ENCODE results near the gene CYP4F22.
A peak's percentile ranks its signal among the peaks of the same experiment; 100 is the strongest.

The CYP4F22 gene

DNA sequence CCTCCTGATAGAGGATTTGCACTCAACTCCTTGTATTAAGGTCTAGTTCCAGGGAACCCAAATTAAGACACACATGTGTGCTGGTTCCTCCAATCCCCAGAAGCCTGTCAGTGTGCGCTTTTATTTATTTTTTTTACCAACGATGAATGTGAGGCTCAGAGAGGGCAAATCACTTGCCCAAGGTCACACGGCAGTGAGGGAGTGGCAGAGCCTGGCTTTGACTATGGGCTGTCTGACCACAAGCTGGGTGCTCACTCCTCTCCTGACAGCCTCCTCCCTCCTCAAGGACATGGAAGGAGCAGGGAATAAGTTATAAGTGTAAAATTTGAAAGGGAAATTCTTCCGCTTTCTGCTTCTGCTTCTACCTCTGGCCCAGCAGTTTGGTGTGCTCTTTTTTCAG lies 48.9 kb downstream of the CYP4F22 start:
- no peak overlapping the region for H3K4me3 ChIP-seq (ENCODE audit: control insufficient read depth, low read depth, low read length)
- DNase-seq (ENCODE audit: low read depth), result no peak
- TF ChIP-seq, protein P1, sequence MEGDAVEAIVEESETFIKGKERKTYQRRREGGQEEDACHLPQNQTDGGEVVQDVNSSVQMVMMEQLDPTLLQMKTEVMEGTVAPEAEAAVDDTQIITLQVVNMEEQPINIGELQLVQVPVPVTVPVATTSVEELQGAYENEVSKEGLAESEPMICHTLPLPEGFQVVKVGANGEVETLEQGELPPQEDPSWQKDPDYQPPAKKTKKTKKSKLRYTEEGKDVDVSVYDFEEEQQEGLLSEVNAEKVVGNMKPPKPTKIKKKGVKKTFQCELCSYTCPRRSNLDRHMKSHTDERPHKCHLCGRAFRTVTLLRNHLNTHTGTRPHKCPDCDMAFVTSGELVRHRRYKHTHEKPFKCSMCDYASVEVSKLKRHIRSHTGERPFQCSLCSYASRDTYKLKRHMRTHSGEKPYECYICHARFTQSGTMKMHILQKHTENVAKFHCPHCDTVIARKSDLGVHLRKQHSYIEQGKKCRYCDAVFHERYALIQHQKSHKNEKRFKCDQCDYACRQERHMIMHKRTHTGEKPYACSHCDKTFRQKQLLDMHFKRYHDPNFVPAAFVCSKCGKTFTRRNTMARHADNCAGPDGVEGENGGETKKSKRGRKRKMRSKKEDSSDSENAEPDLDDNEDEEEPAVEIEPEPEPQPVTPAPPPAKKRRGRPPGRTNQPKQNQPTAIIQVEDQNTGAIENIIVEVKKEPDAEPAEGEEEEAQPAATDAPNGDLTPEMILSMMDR (IDR thresholded peaks at IDR 0.05; ENCODE audit: control insufficient read depth, insufficient read depth, low read depth, low read length, missing control alignments), result no peak

GRCh38 chr19:15562145-15562544 lies 53.8 kb downstream of the CYP4F22 start:
- no peak overlapping the region for H3K4me3 ChIP-seq (ENCODE audit: control insufficient read depth, low read depth, low read length)
- TF ChIP-seq, protein P1 (IDR thresholded peaks at IDR 0.05; ENCODE audit: control insufficient read depth, insufficient read depth, low read depth, low read length, missing control alignments), result no peak
- DNase-seq (ENCODE audit: low read depth), result no peak

DNA sequence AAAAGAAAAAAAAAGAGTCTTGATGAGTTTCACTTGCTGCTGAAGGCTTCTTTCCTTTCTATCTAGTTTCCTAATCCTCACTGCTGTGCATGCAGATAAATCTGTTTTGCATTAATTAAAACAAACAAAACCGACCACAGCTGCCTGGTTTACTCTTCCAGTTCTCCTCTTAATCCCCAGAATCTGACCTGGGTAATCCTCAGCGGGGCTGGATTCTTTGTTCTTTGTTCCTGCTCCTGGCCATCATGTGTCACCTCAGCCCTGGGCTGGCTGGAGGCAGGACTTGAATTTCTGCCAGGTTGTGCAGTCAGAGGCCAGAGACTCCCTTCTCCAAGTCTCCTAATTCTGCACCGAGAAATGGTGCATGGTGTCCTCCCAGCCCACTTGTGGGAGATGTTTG lies 54.5 kb downstream of the CYP4F22 start:
- no peak overlapping the region for H3K4me3 ChIP-seq (ENCODE audit: control insufficient read depth, low read depth, low read length)
- TF ChIP-seq, protein P1 (IDR thresholded peaks at IDR 0.05; ENCODE audit: control insufficient read depth, insufficient read depth, low read depth, low read length, missing control alignments), result no peak
- DNase-seq (ENCODE audit: low read depth), result peak; percentile 8

GRCh38 chr19:15563325-15563794 lies 55.0 kb downstream of the CYP4F22 start:
- TF ChIP-seq, protein P1 (IDR thresholded peaks at IDR 0.05; ENCODE audit: control insufficient read depth, insufficient read depth, low read depth, low read length, missing control alignments), result no peak
- H3K4me3 ChIP-seq (ENCODE audit: control insufficient read depth, low read depth, low read length), result no peak overlapping the region
- no peak for DNase-seq (ENCODE audit: low read depth)

DNA sequence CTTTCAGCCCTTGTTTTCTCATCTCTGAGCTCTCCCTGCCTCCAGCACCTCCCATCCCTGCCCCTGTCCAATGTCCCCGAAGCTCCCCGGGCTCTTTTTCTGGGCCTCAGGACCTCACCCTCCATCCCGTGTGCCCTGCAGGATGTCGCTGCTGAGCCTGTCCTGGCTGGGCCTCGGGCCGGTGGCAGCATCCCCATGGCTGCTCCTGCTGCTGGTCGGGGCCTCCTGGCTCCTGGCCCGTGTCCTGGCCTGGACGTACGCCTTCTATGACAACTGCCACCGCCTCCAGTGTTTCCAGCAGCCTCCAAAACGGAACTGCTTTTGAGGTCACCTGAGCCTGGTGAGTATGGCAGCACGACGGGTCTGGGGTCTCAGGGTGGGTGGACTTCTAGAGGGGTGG lies 55.6 kb downstream of the CYP4F22 start:
- TF ChIP-seq, protein P1 (IDR thresholded peaks at IDR 0.05; ENCODE audit: control insufficient read depth, insufficient read depth, low read depth, low read length, missing control alignments), result no peak
- no peak for DNase-seq (ENCODE audit: low read depth)
- H3K4me3 ChIP-seq (ENCODE audit: control insufficient read depth, low read depth, low read length), result no peak overlapping the region

DNA sequence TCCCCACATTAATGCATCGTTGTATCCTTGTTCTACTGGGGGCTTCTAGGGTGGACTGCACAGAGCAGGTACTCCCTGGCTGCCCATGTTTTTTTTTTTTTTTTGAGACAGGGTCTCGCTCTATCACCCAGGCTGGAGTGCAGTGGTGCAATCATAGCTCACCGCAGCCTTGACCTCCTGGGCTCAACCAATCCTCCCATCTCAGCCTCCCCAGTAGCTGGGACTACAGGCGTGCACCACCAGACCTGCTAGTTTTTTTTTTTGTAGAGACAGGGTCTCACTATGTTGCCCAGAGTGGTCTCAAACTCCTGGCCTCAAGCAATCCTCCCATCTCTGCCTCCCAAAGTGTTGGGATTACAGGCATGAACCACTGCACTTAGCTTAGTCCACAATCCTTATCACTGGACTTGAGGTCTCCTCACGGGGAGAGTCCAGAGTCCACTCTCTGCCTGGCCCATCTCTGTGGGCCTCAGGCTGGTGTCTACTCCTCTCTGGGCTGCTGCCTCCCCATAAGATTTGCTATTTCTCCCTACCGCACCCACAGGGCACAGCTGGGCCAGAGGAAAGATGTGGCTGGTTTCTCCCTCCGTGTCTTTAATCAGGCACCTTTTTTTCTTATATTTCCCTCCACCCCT lies 56.3 kb downstream of the CYP4F22 start:
- H3K4me3 ChIP-seq (ENCODE audit: control insufficient read depth, low read depth, low read length), result no peak overlapping the region
- TF ChIP-seq, protein P1 (IDR thresholded peaks at IDR 0.05; ENCODE audit: control insufficient read depth, insufficient read depth, low read depth, low read length, missing control alignments), result no peak
- no peak for DNase-seq (ENCODE audit: low read depth)

Measured in AG09309 (cell line).